Psoas muscle (tissue), 8 donors: ENCODE data around the gene SRSF12. TPM values are rescaled to one million over a fixed set of nuclear protein-coding genes. Genes with fewer than 3 reads are reported as not detected.
A peak's percentile ranks its signal among the peaks of the same experiment; 100 is the strongest.

ENCODE experiments used
- ATAC-seq, 4 donors: fragments of 200-7000 bp; cut with Tn5 transposase; one replicate each; pipeline ENCODE4 v1.9.1; 2020; ENCODE audit warnings: moderate library complexity in 3 of 4, mild to moderate bottlenecking in 2 of 4
- DNase-seq, 2 donors: peaks; one replicate each; pipeline ENCODE4 v3.0.0-alpha.2; 2020
- H3K27ac ChIP-seq: fragments of 200-600 bp; one replicate; pipeline ENCODE4 v1.8.0; 2022
- H3K27me3 ChIP-seq, 3 donors: fragments of 200-600 bp in 1 of 3; one replicate each; pipeline versions ENCODE4 v1.6.1 to v1.8.0; 2013 to 2022; ENCODE audit warnings: low read length in 2 of 3, mild to moderate bottlenecking in 2 of 3, moderate library complexity in 1 of 3; ENCODE audit not compliant: insufficient read depth in 3 of 3
- H3K36me3 ChIP-seq, 2 donors: fragments of 200-600 bp in 1 of 2; one replicate each; pipeline versions ENCODE4 v1.6.1 to v1.8.0; 2013 to 2022; ENCODE audit warnings: low read depth in 1 of 2, mild to moderate bottlenecking in 1 of 2, moderate library complexity in 1 of 2; ENCODE audit not compliant: insufficient read depth in 1 of 2
- H3K4me1 ChIP-seq: fragments of 200-600 bp; one replicate; pipeline ENCODE4 v1.8.0; 2022
- H3K4me3 ChIP-seq: fragments of 200-600 bp; one replicate; pipeline ENCODE4 v1.8.0; 2022; ENCODE audit warnings: mild to moderate bottlenecking
- H3K9me3 ChIP-seq: fragments of 200-600 bp; one replicate; pipeline ENCODE4 v1.8.0; 2022
- WGBS, 3 donors: extraction: QIAGEN DNeasy Blood & Tissue Kit; methylation state at CpG; one replicate each; pipeline versions ENCODE4 v1.1.6 to v1.1.7; 2013; 5-methylcytosine and 5-hydroxymethylcytosine counted together
- intact Hi-C, 2 donors: fragments of 100-400 bp; cut with DNase I; formaldehyde crosslinking; loops; one replicate each; pipeline versions ENCODE4 v1.11.0 to v1.14.2; 2022
- polyA plus RNA-seq, 3 donors: library from polyadenylated mRNA; stranded (reverse); fragments of 200-250 nt; gene quantifications; one replicate each; pipeline ENCODE4 v1.2.3, GENCODE V29; 2013
- total RNA-seq, 4 donors: library from RNA; stranded (reverse); fragmentation: NEBNext Ultra II Directional in 2 of 4; extraction: Animal tissue kit (Norgen Biotek cat#: 25700) in 2 of 4; gene quantifications; one replicate each; pipeline versions ENCODE4 v1.2.1 to v1.2.4, GENCODE V29; 2021 to 2023
- TF ChIP-seq, protein P1 (sequence below): fragments of 200-600 bp; IDR thresholded peaks from one replicate; pipeline ENCODE4 v1.8.0; 2022; ENCODE audit warnings: antibody characterized with exemption
- donor health status: healthy with polysubstance abuse.
- donor health status: DM: no; HTN: no; CAD: no; lungs with moderate emphysema.
- donor health status: Bipolar disorder and iron deficiency.
- donor health status: healthy.
- donor health status: DM: yes; HTN: yes; CAD: no.
- donor health status: DM: no; HTN: no; CAD: no.
- donor health status: DM: no; HTN: no; CAD: no.
- donor health status: DM: yes; HTN: yes; CAD: no.

Gene SRSF12
- total and polyA plus RNA-seq, 7 donors: 0.09 to 0.71 (median 0.21) TPM

DNA sequence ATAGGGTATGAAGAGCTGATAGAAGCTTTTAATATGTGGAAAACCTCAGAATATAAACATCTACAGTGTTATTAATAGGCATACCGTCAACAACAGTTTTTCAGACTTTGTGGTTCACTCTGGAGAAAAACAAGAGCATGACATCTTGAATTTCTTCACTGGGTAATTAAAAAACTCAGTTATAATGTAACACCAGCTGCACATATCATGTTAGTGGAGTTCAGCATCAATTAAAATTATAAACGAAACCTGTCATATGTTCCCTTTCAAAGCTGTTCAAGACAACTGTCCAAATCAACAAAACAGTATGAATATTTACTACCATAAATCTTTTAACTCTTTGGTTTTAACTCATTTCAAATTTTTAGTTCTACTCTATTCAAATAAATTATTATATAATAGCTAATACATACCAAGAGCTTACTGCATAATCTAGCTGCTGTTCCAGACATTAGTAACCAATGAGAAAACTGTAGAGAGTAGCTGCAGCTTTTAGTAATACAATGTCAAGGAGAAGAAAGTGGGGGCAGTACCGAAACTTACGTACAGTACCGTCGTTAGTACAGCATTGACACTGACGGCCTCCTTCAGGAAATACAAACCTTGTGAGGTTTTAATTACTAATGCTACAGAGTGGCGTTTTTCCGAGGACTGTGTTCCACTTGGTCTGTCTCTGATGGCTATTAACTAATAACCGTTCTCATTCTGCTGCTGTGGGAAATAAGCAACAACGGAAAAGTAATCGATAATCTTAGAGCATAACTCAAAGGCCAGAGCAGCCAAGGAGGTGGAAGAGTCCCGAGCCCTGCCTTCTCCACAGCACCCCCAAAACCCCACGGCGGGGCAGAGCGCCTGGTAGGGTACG, 27.5 kb upstream of the SRSF12 start:
- DNase-seq: no peak

DNA sequence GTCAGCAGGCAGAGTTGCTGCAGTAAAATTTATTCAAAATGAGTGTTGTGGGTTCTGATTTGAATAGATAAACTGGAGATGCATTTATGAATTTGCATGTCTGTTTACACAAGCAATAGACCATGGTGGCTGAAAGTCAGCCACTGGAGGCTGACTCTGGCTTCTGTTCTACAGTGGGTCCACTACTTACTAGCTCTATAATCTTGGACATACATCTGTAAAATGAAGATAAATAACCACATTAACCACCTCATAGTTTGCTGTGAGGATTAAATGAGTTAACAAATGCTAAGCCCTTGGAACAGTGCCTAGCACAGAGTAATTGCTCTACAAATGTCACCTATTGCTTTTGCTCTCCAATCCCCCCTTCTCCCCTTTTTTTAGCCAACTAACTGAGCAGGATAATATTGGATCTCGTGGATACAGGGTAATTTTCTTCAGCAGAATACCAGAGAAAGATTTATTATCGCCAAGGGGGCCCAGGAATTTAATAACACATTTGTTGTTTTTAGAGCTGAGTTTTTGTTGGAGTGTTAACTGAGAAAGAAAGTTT, 26.6 kb upstream of the SRSF12 start:
- DNase-seq (no peak), ATAC-seq (no peak)
- H3K36me3 ChIP-seq: peaks cover 0 to 12% of the 10 kb centered on the region in 2 donors
- H3K27ac ChIP-seq: peak overlapping the region; percentile 100
- H3K4me3 ChIP-seq: peak overlapping the region; percentile 95
- TF ChIP-seq, protein P1, sequence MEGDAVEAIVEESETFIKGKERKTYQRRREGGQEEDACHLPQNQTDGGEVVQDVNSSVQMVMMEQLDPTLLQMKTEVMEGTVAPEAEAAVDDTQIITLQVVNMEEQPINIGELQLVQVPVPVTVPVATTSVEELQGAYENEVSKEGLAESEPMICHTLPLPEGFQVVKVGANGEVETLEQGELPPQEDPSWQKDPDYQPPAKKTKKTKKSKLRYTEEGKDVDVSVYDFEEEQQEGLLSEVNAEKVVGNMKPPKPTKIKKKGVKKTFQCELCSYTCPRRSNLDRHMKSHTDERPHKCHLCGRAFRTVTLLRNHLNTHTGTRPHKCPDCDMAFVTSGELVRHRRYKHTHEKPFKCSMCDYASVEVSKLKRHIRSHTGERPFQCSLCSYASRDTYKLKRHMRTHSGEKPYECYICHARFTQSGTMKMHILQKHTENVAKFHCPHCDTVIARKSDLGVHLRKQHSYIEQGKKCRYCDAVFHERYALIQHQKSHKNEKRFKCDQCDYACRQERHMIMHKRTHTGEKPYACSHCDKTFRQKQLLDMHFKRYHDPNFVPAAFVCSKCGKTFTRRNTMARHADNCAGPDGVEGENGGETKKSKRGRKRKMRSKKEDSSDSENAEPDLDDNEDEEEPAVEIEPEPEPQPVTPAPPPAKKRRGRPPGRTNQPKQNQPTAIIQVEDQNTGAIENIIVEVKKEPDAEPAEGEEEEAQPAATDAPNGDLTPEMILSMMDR: no peak
- intact Hi-C loops: loop anchor here in 1 of 2 donors (10.0 kb wide), 1 partner anchor 110 kb away; no protein-coding TSS in a partner anchor
- WGBS, 3 donors: 38 to 68% (median 42%) methylated on average over 2 of the region's 2 CpGs
- H3K4me1 ChIP-seq: peaks cover 9% of the 10 kb centered on the region
- H3K9me3 ChIP-seq: no peaks in the 10 kb centered on the region
- no peaks in the 10 kb centered on the region for H3K27me3 ChIP-seq

More for the DNA sequence above, 27.5 kb upstream of the SRSF12 start:
- no peaks in the 10 kb centered on the region for H3K9me3 ChIP-seq
- H3K27me3 ChIP-seq: no peaks in the 10 kb centered on the region
- TF ChIP-seq, protein P1: no peak
- H3K27ac ChIP-seq: peak overlapping the region; percentile 100
- H3K36me3 ChIP-seq: peaks cover 0 to 21% of the 10 kb centered on the region in 2 donors
- ATAC-seq: peak in 3 of 4 donors; percentile 6 to 10 (median 9)
- peak overlapping the region; percentile 95 for H3K4me3 ChIP-seq
- intact Hi-C loops: loop anchor here in 1 of 2 donors (10.0 kb wide), 1 partner anchor 111 kb away; no protein-coding TSS in a partner anchor
- peaks cover 9% of the 10 kb centered on the region for H3K4me1 ChIP-seq
- 2 to 5% (median 3%) methylated on average over 17 of the region's 17 CpGs for WGBS, 3 donors

DNA sequence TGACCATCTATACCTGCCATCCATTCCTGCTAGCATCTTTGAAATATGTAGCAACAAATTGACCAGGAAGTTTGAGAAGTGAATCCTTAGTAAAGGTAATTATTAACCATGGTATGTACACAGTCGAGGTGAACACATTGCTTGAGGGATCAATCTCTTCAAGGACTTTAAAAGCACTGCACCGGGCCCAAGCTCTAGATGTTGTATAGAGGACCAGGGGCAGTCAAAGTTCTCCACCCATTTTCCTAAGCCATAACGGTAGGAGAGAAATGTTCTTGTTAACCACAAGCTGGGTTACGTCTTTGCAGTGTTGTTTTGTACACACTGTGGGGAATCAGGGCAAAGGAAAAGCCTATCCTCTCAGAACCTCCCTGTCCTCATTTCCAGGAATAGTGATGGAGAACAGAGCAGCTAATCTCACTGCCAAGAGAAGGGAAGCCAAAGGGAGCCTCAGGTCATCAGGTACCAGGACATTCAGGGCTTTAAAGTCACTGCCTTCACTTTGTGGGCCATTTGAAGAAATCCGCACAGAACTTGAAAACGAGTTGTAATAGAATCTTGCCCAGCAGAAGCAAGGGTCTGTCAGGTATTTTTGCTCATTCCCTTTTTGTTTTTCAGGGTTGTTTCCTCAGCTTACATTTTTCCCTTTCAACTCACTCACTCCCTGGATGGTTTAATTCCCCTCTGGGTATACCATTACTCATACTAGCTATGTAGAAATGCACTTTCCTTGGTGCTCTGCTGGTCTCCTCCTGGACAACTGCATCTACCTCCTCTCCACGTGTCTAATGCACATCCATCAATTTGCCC, 22.7 kb upstream of the SRSF12 start:
- ATAC-seq: peak; percentile 59 to 92 (median 84)

More for the DNA sequence above, 22.7 kb upstream of the SRSF12 start:
- Histone ChIP-seq H3K4me1 (peaks cover 17% of the 10 kb centered on the region), H3K36me3 (peaks cover 0 to 7% of the 10 kb centered on the region in 2 donors), H3K27ac (peak overlapping the region; percentile 48), H3K4me3 (no peak overlapping the region), H3K9me3 (no peaks in the 10 kb centered on the region), H3K27me3 (no peaks in the 10 kb centered on the region)
- 45 to 56% (median 51%) methylated on average over 7 of the region's 7 CpGs for WGBS, 3 donors
- TF ChIP-seq, protein P1: no peak
- intact Hi-C loops: loop anchor here in 1 of 2 donors (10.0 kb wide), 1 partner anchor 106 kb away; no protein-coding TSS in a partner anchor
- no peak for DNase-seq
